PC-9 (cell line): ENCODE measurements around the gene FBXW7. TPM values are rescaled to one million over a fixed set of nuclear protein-coding genes. Genes with fewer than 3 reads are reported as not detected.

Experiments
- BruUV-seq: library from RNA; stranded (reverse); fragments of 400-500 nt; replicated peaks from 2 replicates; lab custom pipeline; 2021; lab: Mats Ljungman, UMichigan
- CTCF ChIA-PET: fragments of 300-600 bp; sonication (Branson Sonifier 250); formaldehyde crosslinking; loops from one replicate; lab custom pipeline; 2022; ENCODE audit warnings: antibody characterized with exemption; lab: Charles Lee
- POLR2A ChIA-PET: fragments of 300-600 bp; sonication (Branson Sonifier 250); formaldehyde crosslinking; loops from one replicate; lab custom pipeline; 2022; ENCODE audit warnings: antibody characterized with exemption; ENCODE audit not compliant: unreplicated experiment; lab: Charles Lee
- DNase-seq, 2 experiments: peaks; one replicate each; pipeline versions ENCODE4 v3.0.0 to v3.0.0-alpha.2; 2015 to 2022; ENCODE audit warnings: mixed read lengths in 1 of 2
- H2AFZ ChIP-seq: fragments of 200-600 bp; sonication (generic); 2 replicates; pipeline ENCODE4 v1.8.1; 2017; ENCODE audit warnings: antibody characterized with exemption
- H3F3A ChIP-seq: fragments of 200-600 bp; sonication (generic); 2 replicates; pipeline ENCODE4 v1.8.1; 2017; ENCODE audit warnings: antibody characterized with exemption, mild to moderate bottlenecking, low read depth; ENCODE audit not compliant: insufficient read depth
- H3K27ac ChIP-seq: fragments of 200-600 bp; sonication (generic); 2 replicates; pipeline ENCODE4 v1.6.1; 2016; ENCODE audit warnings: mixed run types
- H3K27me3 ChIP-seq: fragments of 200-600 bp; sonication (generic); 2 replicates; pipeline ENCODE4 v1.6.1; 2016; ENCODE audit warnings: low read depth, mixed run types; ENCODE audit not compliant: insufficient read depth
- H3K36me3 ChIP-seq: fragments of 200-600 bp; sonication (generic); 2 replicates; pipeline ENCODE4 v1.6.1; 2016; ENCODE audit warnings: low read depth, mixed run types
- H3K4me1 ChIP-seq: fragments of 200-600 bp; sonication (generic); replicated peaks from 2 replicates; pipeline ENCODE4 v1.6.1; 2016; ENCODE audit warnings: mixed run types; ENCODE audit not compliant: insufficient read depth
- H3K4me2 ChIP-seq: fragments of 200-600 bp; sonication (generic); 2 replicates; pipeline ENCODE4 v1.6.1; 2017; ENCODE audit warnings: mixed run types
- H3K4me3 ChIP-seq: fragments of 200-600 bp; sonication (generic); 2 replicates; pipeline ENCODE4 v1.6.1; 2016; ENCODE audit warnings: mixed run types
- H3K79me2 ChIP-seq: fragments of 200-600 bp; sonication (generic); 2 replicates; pipeline ENCODE4 v1.6.1; 2017; ENCODE audit warnings: low read depth, mixed run types
- H3K9me2 ChIP-seq: fragments of 200-600 bp; sonication (generic); 2 replicates; pipeline ENCODE4 v1.8.1; 2017; ENCODE audit warnings: mild to moderate bottlenecking; ENCODE audit not compliant: insufficient read depth
- H3K9me3 ChIP-seq: fragments of 200-600 bp; sonication (generic); 2 replicates; pipeline ENCODE4 v1.8.1; 2016; ENCODE audit warnings: low read depth; ENCODE audit not compliant: insufficient read depth
- H4K20me1 ChIP-seq: fragments of 200-600 bp; sonication (generic); 2 replicates; pipeline ENCODE4 v1.8.1; 2017; ENCODE audit not compliant: insufficient read depth
- CTCF ChIP-seq: fragments of 200-600 bp; sonication (generic); conservative IDR thresholded peaks from 2 replicates; pipeline ENCODE4 v1.6.1; 2017; ENCODE audit warnings: mixed run types, antibody characterized with exemption, mild to moderate bottlenecking, moderate library complexity
- EZH2 ChIP-seq: fragments of 200-600 bp; sonication (generic); IDR thresholded peaks from 2 replicates; pipeline ENCODE4 v1.8.0; 2017; ENCODE audit warnings: antibody characterized with exemption, low read depth
- intact Hi-C: fragments of 100-400 bp; cut with micrococcal nuclease; formaldehyde crosslinking; loops from one replicate; pipeline ENCODE4 v1.10.0; 2022; ENCODE audit not compliant: unreplicated experiment
- total RNA-seq: library from RNA; stranded (reverse); gene quantifications from 2 replicates; pipeline ENCODE4 v1.2.3, GENCODE V29; 2021

FBXW7 gene
- total RNA-seq, 1 experiment from 2014 or later = 30.2 TPM

GRCh38 chr4:152448854-152449253, 87.0 kb downstream of the FBXW7 start:
- no peak overlapping the region for H3K27ac ChIP-seq
- H4K20me1 ChIP-seq = peaks cover under 1% of the 10 kb centered on the region; the same call in 1 of the 2 replicates
- intact Hi-C loops = no loop called here
- no peaks in the 10 kb centered on the region for H3K27me3 ChIP-seq
- no peaks in the 10 kb centered on the region for H3K9me3 ChIP-seq
- H3K36me3 ChIP-seq = no peaks in the 10 kb centered on the region
- TF ChIP-seq CTCF (no peak), EZH2 (no peak)
- H3K79me2 ChIP-seq = peaks cover 25% of the 10 kb centered on the region
- BruUV-seq = no TSS peak
- no peak overlapping the region for H3K4me2 ChIP-seq
- no peak overlapping the region for H3K4me3 ChIP-seq
- H2AFZ ChIP-seq = no peak overlapping the region
- H3K4me1 ChIP-seq = no peaks in the 10 kb centered on the region
- no peak for DNase-seq
- no peaks in the 10 kb centered on the region for H3K9me2 ChIP-seq
- ChIA-PET CTCF (no interaction called here), POLR2A (no interaction called here)
- H3F3A ChIP-seq = no peaks in the 10 kb centered on the region

GRCh38 chr4:152448038-152448707, 87.7 kb downstream of the FBXW7 start:
- no TSS peak for BruUV-seq
- intact Hi-C loops = no loop called here
- TF ChIP-seq EZH2 = no peak
- no peak for TF ChIP-seq CTCF
- ChIA-PET POLR2A (interaction anchor here (0.6 kb wide), 1 partner anchor 354 kb away, joined by 4 read pairs; no protein-coding TSS in a partner anchor), CTCF (interaction anchor here (0.6 kb wide), 1 partner anchor 222 kb away, joined by 4 read pairs; no protein-coding TSS in a partner anchor)
- H3K27ac ChIP-seq = no peak overlapping the region
- no peaks in the 10 kb centered on the region for H3K36me3 ChIP-seq
- DNase-seq = no peak
- H4K20me1 ChIP-seq = no peaks in the 10 kb centered on the region; the same call in 1 of the 2 replicates
- H3K4me2 ChIP-seq = no peak overlapping the region
- H3K4me3 ChIP-seq = no peak overlapping the region
- no peaks in the 10 kb centered on the region for H3K9me2 ChIP-seq
- H3K9me3 ChIP-seq = no peaks in the 10 kb centered on the region
- H3K27me3 ChIP-seq = no peaks in the 10 kb centered on the region
- no peak overlapping the region for H2AFZ ChIP-seq
- H3F3A ChIP-seq = no peaks in the 10 kb centered on the region
- peaks cover 19% of the 10 kb centered on the region; the same call in 1 of the 2 replicates for H3K79me2 ChIP-seq
- no peaks in the 10 kb centered on the region for H3K4me1 ChIP-seq

GRCh38 chr4:152443859-152444258, 92.0 kb downstream of the FBXW7 start:
- H3K4me2 ChIP-seq = no peak overlapping the region
- no peaks in the 10 kb centered on the region for H4K20me1 ChIP-seq
- H3K4me3 ChIP-seq = no peak overlapping the region
- H3K27me3 ChIP-seq = no peaks in the 10 kb centered on the region
- POLR2A ChIA-PET = no interaction called here
- no peaks in the 10 kb centered on the region for H3F3A ChIP-seq
- intact Hi-C loops = no loop called here
- no peaks in the 10 kb centered on the region for H3K9me2 ChIP-seq
- no peak overlapping the region for H3K27ac ChIP-seq
- CTCF ChIA-PET = no interaction called here
- H3K4me1 ChIP-seq = no peaks in the 10 kb centered on the region
- H2AFZ ChIP-seq = no peak overlapping the region
- no peaks in the 10 kb centered on the region for H3K9me3 ChIP-seq
- BruUV-seq = no TSS peak
- TF ChIP-seq CTCF (no peak), EZH2 (no peak)
- H3K79me2 ChIP-seq = peaks cover 12% of the 10 kb centered on the region; the same call in 1 of the 2 replicates
- no peaks in the 10 kb centered on the region for H3K36me3 ChIP-seq
- no peak for DNase-seq
